ENCODE results near the gene IQGAP2. TPM values are rescaled to one million over a fixed set of nuclear protein-coding genes. Genes with fewer than 3 reads are reported as not detected.

Gene IQGAP2
- polyA plus RNA-seq, 1 experiment = 0.01 TPM

GRCh38 chr5:76451031-76451701 is 48.1 kb downstream of the IQGAP2 start:
- Histone ChIP-seq H3K27me3 (ENCODE audit: control insufficient read depth, insufficient read depth, low read length) (no peaks in the 10 kb centered on the region), H3K36me3 (ENCODE audit: control insufficient read depth, insufficient read depth, low read length) (no peaks in the 10 kb centered on the region), H3K4me3 (ENCODE audit: low read depth, low read length) (no peak overlapping the region)
- no peak for TF ChIP-seq CTCF (IDR thresholded peaks at IDR 0.05; ENCODE audit: insufficient read depth, low read depth, low read length)
- DNase-seq (ENCODE audit: low read depth) = no peak
- ChIA-PET POLR2A (no interaction called here), CTCF (interaction anchor here (1.1 kb wide), 1 partner anchor 48 kb away, joined by 5 read pairs; the partner anchor contains the start of gene IQGAP2)

- TF ChIP-seq CTCF (IDR thresholded peaks at IDR 0.05; ENCODE audit: insufficient read depth, low read depth, low read length) = no peak
- ChIA-PET CTCF (no interaction called here), POLR2A (no interaction called here)
- DNase-seq (ENCODE audit: low read depth) = no peak
- Histone ChIP-seq H3K27me3 (ENCODE audit: control insufficient read depth, insufficient read depth, low read length) (no peaks in the 10 kb centered on the region), H3K4me3 (ENCODE audit: low read depth, low read length) (no peak overlapping the region), H3K36me3 (ENCODE audit: control insufficient read depth, insufficient read depth, low read length) (no peaks in the 10 kb centered on the region)
These were observed 52.5 kb downstream of the IQGAP2 start for GRCh38 chr5:76455531-76456133.

- no peak for DNase-seq (ENCODE audit: low read depth)
- no peak overlapping the region for H3K4me3 ChIP-seq (ENCODE audit: low read depth, low read length)
- ChIA-PET POLR2A (no interaction called here), CTCF (no interaction called here)
- no peak for TF ChIP-seq CTCF (IDR thresholded peaks at IDR 0.05; ENCODE audit: insufficient read depth, low read depth, low read length)
- no peaks in the 10 kb centered on the region for H3K27me3 ChIP-seq (ENCODE audit: control insufficient read depth, insufficient read depth, low read length)
- no peaks in the 10 kb centered on the region for H3K36me3 ChIP-seq (ENCODE audit: control insufficient read depth, insufficient read depth, low read length)
These were observed 53.2 kb downstream of the IQGAP2 start for GRCh38 chr5:76456258-76456657.

- TF ChIP-seq CTCF (IDR thresholded peaks at IDR 0.05; ENCODE audit: insufficient read depth, low read depth, low read length) = no peak
- ChIA-PET CTCF (no interaction called here), POLR2A (no interaction called here)
- H3K27me3 ChIP-seq (ENCODE audit: control insufficient read depth, insufficient read depth, low read length) = no peaks in the 10 kb centered on the region
- H3K4me3 ChIP-seq (ENCODE audit: low read depth, low read length) = no peak overlapping the region
- no peaks in the 10 kb centered on the region for H3K36me3 ChIP-seq (ENCODE audit: control insufficient read depth, insufficient read depth, low read length)
- no peak for DNase-seq (ENCODE audit: low read depth)
These were observed 54.8 kb downstream of the IQGAP2 start for GRCh38 chr5:76457674-76458485.

- Histone ChIP-seq H3K27me3 (ENCODE audit: control insufficient read depth, insufficient read depth, low read length) (no peaks in the 10 kb centered on the region), H3K4me3 (ENCODE audit: low read depth, low read length) (no peak overlapping the region), H3K36me3 (ENCODE audit: control insufficient read depth, insufficient read depth, low read length) (no peaks in the 10 kb centered on the region)
- POLR2A ChIA-PET = no interaction called here
- no peak for DNase-seq (ENCODE audit: low read depth)
- CTCF ChIA-PET = no interaction called here
- TF ChIP-seq CTCF (IDR thresholded peaks at IDR 0.05; ENCODE audit: insufficient read depth, low read depth, low read length) = no peak
These were observed 55.4 kb downstream of the IQGAP2 start for GRCh38 chr5:76458486-76458830.
